Liver (tissue), 9 donors: ENCODE measurements around the gene HEMGN. TPM values are rescaled to one million over a fixed set of nuclear protein-coding genes. Genes with fewer than 3 reads are reported as not detected.

ENCODE experiments used
- DNase-seq: peaks from one replicate; pipeline ENCODE4 v3.0.0-alpha.2; 2017; ENCODE audit warnings: low spot score
- H3K27ac ChIP-seq, 2 donors: one replicate each; pipeline ENCODE4 v1.7.0; 2013; ENCODE audit warnings: inconsistent platforms in 2 of 2, low read length in 2 of 2, control low read depth in 1 of 2, low read depth in 1 of 2, mild to moderate bottlenecking in 1 of 2
- H3K27me3 ChIP-seq, 4 donors: one replicate each; pipeline versions ENCODE4 v1.6.1 to v1.7.0; 2013; ENCODE audit warnings: low read length in 3 of 4, inconsistent platforms in 1 of 4, mild to moderate bottlenecking in 1 of 4, moderate library complexity in 1 of 4; ENCODE audit not compliant: control insufficient read depth in 4 of 4, insufficient read depth in 4 of 4
- H3K36me3 ChIP-seq, 4 donors: one replicate each; pipeline versions ENCODE4 v1.6.1 to v1.7.0; 2013; ENCODE audit warnings: low read length in 3 of 4, mild to moderate bottlenecking in 3 of 4, low read depth in 1 of 4, moderate library complexity in 1 of 4; ENCODE audit not compliant: control insufficient read depth in 4 of 4, insufficient read depth in 3 of 4
- H3K4me1 ChIP-seq, 4 donors: one replicate each; pipeline versions ENCODE4 v1.6.1 to v1.7.0; 2013; ENCODE audit warnings: low read length in 3 of 4, mild to moderate bottlenecking in 3 of 4, moderate library complexity in 1 of 4; ENCODE audit not compliant: control insufficient read depth in 4 of 4, insufficient read depth in 4 of 4
- H3K4me3 ChIP-seq, 3 donors: one replicate each; pipeline versions ENCODE4 v1.6.1 to v1.7.0; 2013; ENCODE audit warnings: low read length in 3 of 3, control low read depth in 1 of 3, low read depth in 1 of 3, mild to moderate bottlenecking in 1 of 3
- H3K9ac ChIP-seq, 2 donors: one replicate each; pipeline ENCODE4 v1.7.0; 2013; ENCODE audit warnings: low read length in 2 of 2, mild to moderate bottlenecking in 2 of 2, moderate library complexity in 2 of 2, control low read depth in 1 of 2, low read depth in 1 of 2
- H3K9me3 ChIP-seq, 4 donors: one replicate each; pipeline versions ENCODE4 v1.6.1 to v1.7.0; 2013; ENCODE audit warnings: low read length in 3 of 4; ENCODE audit not compliant: control insufficient read depth in 4 of 4
- ATF3 ChIP-seq: IDR thresholded peaks from 2 replicates; pipeline ENCODE4 v1.6.1; 2016; ENCODE audit warnings: antibody characterized with exemption
- CTCF ChIP-seq: fragments of 150-350 bp; IDR thresholded peaks from 2 replicates; pipeline ENCODE4 v1.5.1; 2017; ENCODE audit warnings: improper control_type of control experiment, low read depth, low read length; ENCODE audit not compliant: missing input control
- FOXA1 ChIP-seq: IDR thresholded peaks from 2 replicates; pipeline ENCODE4 v1.6.1; 2016; ENCODE audit warnings: antibody characterized with exemption
- FOXA2 ChIP-seq: IDR thresholded peaks from 2 replicates; pipeline ENCODE4 v1.6.1; 2016; ENCODE audit warnings: antibody characterized with exemption
- HNF4A ChIP-seq, 2 donors: conservative IDR thresholded peaks; 2 replicates each; pipeline ENCODE4 v1.6.1; 2016; ENCODE audit warnings: antibody characterized with exemption in 2 of 2, mild to moderate bottlenecking in 2 of 2
- HNF4G ChIP-seq: IDR thresholded peaks from 2 replicates; pipeline ENCODE4 v1.6.1; 2016; ENCODE audit warnings: antibody characterized with exemption
- JUND ChIP-seq, 2 donors: IDR thresholded peaks; 2 replicates each; pipeline ENCODE4 v1.6.1; 2016; ENCODE audit warnings: antibody characterized with exemption in 2 of 2
- MAX ChIP-seq: IDR thresholded peaks from 2 replicates; pipeline ENCODE4 v1.6.1; 2016; ENCODE audit warnings: antibody characterized with exemption
- RAD21 ChIP-seq, 2 donors: IDR thresholded peaks; 2 replicates each; pipeline ENCODE4 v1.6.1; 2016; ENCODE audit warnings: antibody characterized with exemption in 2 of 2, mild to moderate bottlenecking in 2 of 2
- REST ChIP-seq: IDR thresholded peaks from 2 replicates; pipeline ENCODE4 v1.6.1; 2016; ENCODE audit warnings: antibody characterized with exemption, mild to moderate bottlenecking
- RXRA ChIP-seq, 2 donors: IDR thresholded peaks; 2 replicates each; pipeline ENCODE4 v1.6.1; 2017 to 2018; ENCODE audit warnings: antibody characterized with exemption in 2 of 2, mild to moderate bottlenecking in 1 of 2
- SP1 ChIP-seq: IDR thresholded peaks from 2 replicates; pipeline ENCODE4 v1.6.1; 2018; ENCODE audit warnings: antibody characterized with exemption, mild to moderate bottlenecking
- TAF1 ChIP-seq: conservative IDR thresholded peaks from 2 replicates; pipeline ENCODE4 v1.6.1; 2016; ENCODE audit warnings: antibody characterized with exemption, mild to moderate bottlenecking
- YY1 ChIP-seq: IDR thresholded peaks from 2 replicates; pipeline ENCODE4 v1.6.1; 2016; ENCODE audit warnings: antibody characterized with exemption, mild to moderate bottlenecking
- ZBTB33 ChIP-seq: IDR thresholded peaks from 2 replicates; pipeline ENCODE4 v1.6.1; 2016; ENCODE audit warnings: antibody characterized with exemption
- WGBS: extraction: QIAGEN DNeasy Blood & Tissue Kit; methylation state at CpG from one replicate; pipeline ENCODE4 v1.1.7; 2013; 5-methylcytosine and 5-hydroxymethylcytosine counted together
- polyA plus RNA-seq, 2 donors: library from polyadenylated mRNA; stranded (reverse) in 1 of 2; unstranded in 1 of 2; fragments of 200-250 nt in 1 of 2; fragments of >200 nt in 1 of 2; fragmentation: Nextera tagmentation in 1 of 2; extraction: Ambion mirVana in 1 of 2; gene quantifications; one replicate each; pipeline versions ENCODE4 v1.2.1 to v1.2.3, GENCODE V29; 2013 to 2015
- total RNA-seq, 2 donors: library from RNA; depleted of rRNA; stranded (reverse); fragments of >200 nt; gene quantifications; one replicate each; pipeline ENCODE4 v1.2.3, GENCODE V29; 2014
- donor health status: healthy.
- donor health status: healthy.
- donor health status: healthy.
- donor health status: healthy.
- donor health status: healthy.

Gene HEMGN
- total and polyA plus RNA-seq, 4 donors: 0.06 to 218 (median 0.08) TPM; not detected in 1

GRCh38 chr9:97975376-97975775 is 37.4 kb upstream of the HEMGN start:
- H3K27ac ChIP-seq: no peak overlapping the region
- H3K4me1 ChIP-seq: no peaks in the 10 kb centered on the region
- DNase-seq: no peak
- H3K9me3 ChIP-seq: no peaks in the 10 kb centered on the region
- H3K4me3 ChIP-seq: no peak overlapping the region
- WGBS: 77% methylated on average over 1 of the region's 1 CpG
- no peaks in the 10 kb centered on the region for H3K36me3 ChIP-seq
- H3K27me3 ChIP-seq: no peaks in the 10 kb centered on the region
- H3K9ac ChIP-seq: no peak overlapping the region
- no peak for TF ChIP-seq ATF3

- no peak overlapping the region for H3K27ac ChIP-seq
These were observed 34.8 kb upstream of the HEMGN start for GRCh38 chr9:97972753-97973152.

More at GRCh38 chr9:97972753-97973152, 34.8 kb upstream of the HEMGN start:
- Histone ChIP-seq H3K4me3 (no peak overlapping the region), H3K9ac (no peak overlapping the region), H3K27me3 (no peaks in the 10 kb centered on the region), H3K9me3 (no peaks in the 10 kb centered on the region), H3K36me3 (no peaks in the 10 kb centered on the region), H3K4me1 (no peaks in the 10 kb centered on the region)
- TF ChIP-seq FOXA1 (no peak), RXRA (IDR thresholded peaks at IDR 0.05) (no peak), HNF4A (conservative IDR thresholded peaks at IDR 0.05) (no peak), HNF4G (no peak), REST (no peak), FOXA2 (no peak), CTCF (no peak), MAX (no peak), RAD21 (IDR thresholded peaks at IDR 0.05) (no peak), ZBTB33 (no peak), JUND (IDR thresholded peaks at IDR 0.05) (no peak), YY1 (no peak), SP1 (no peak), TAF1 (no peak)
- DNase-seq: no peak
- 86% methylated on average over 4 of the region's 4 CpGs for WGBS
